Neutrophil (primary cell): ENCODE results near the gene LRMDA.

Source experiments
- H3K27ac ChIP-seq: fragments of 200-600 bp; sonication (generic); 2 replicates; pipeline ENCODE4 v1.5.1; 2016; ENCODE audit warnings: mild to moderate bottlenecking, moderate library complexity
- H3K27me3 ChIP-seq: fragments of 200-600 bp; sonication (generic); 2 replicates; pipeline ENCODE4 v1.6.0; 2016; ENCODE audit warnings: mild to moderate bottlenecking
- H3K36me3 ChIP-seq: fragments of 200-600 bp; sonication (generic); 2 replicates; pipeline ENCODE4 v1.5.1; 2017
- H3K4me1 ChIP-seq, 2 experiments: fragments of 200-600 bp in 1 of 2; sonication (generic) in 1 of 2; 1 replicate in 1 of 2; 2 replicates in 1 of 2; pipeline versions ENCODE4 v1.5.1 to v1.6.1; 2013 to 2016; ENCODE audit warnings: low read depth in 1 of 2, low read length in 1 of 2, mild to moderate bottlenecking in 1 of 2, moderate library complexity in 1 of 2; ENCODE audit not compliant: control insufficient read depth in 1 of 2, insufficient read depth in 1 of 2
- H3K4me3 ChIP-seq, 2 experiments: fragments of 200-600 bp in 1 of 2; sonication (generic) in 1 of 2; 1 replicate in 1 of 2; 2 replicates in 1 of 2; pipeline ENCODE4 v1.5.1; 2013 to 2016; ENCODE audit warnings: low read depth in 1 of 2, low read length in 1 of 2, mild to moderate bottlenecking in 1 of 2, moderate library complexity in 1 of 2
- H3K9me3 ChIP-seq: fragments of 200-600 bp; sonication (generic); 2 replicates; pipeline ENCODE4 v1.5.1; 2016
- TF ChIP-seq, protein P1 (sequence below): fragments of 200-600 bp; sonication (generic); IDR thresholded peaks from 2 replicates; pipeline ENCODE4 v1.5.1; 2016; ENCODE audit warnings: antibody characterized with exemption

LRMDA gene

DNA sequence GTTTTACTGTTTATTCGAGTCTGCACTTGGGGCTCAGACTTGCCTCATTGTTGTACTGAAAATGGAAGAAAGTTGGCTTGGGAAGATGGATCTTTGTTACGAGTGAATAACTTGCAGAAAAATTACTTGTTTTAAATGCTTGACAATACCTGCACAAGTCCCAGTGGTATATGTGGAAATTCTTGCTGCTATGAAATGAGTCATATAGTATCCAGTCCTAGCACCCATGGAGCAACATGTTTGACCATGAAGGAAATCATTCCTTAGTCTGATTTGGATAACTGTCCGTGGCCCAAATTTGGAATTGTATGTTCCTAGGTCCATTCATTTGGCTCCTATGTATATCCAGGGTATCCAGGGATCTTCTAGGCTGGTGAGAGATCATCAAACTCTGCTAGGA lies 1109.4 kb downstream of the LRMDA start:
- H3K27ac ChIP-seq, result no peak overlapping the region
- no peak overlapping the region for H3K4me3 ChIP-seq
- TF ChIP-seq, protein P1, sequence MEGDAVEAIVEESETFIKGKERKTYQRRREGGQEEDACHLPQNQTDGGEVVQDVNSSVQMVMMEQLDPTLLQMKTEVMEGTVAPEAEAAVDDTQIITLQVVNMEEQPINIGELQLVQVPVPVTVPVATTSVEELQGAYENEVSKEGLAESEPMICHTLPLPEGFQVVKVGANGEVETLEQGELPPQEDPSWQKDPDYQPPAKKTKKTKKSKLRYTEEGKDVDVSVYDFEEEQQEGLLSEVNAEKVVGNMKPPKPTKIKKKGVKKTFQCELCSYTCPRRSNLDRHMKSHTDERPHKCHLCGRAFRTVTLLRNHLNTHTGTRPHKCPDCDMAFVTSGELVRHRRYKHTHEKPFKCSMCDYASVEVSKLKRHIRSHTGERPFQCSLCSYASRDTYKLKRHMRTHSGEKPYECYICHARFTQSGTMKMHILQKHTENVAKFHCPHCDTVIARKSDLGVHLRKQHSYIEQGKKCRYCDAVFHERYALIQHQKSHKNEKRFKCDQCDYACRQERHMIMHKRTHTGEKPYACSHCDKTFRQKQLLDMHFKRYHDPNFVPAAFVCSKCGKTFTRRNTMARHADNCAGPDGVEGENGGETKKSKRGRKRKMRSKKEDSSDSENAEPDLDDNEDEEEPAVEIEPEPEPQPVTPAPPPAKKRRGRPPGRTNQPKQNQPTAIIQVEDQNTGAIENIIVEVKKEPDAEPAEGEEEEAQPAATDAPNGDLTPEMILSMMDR, result no peak
- H3K4me1 ChIP-seq, result no peaks in the 10 kb centered on the region
- no peaks in the 10 kb centered on the region for H3K9me3 ChIP-seq
- H3K36me3 ChIP-seq, result no peaks in the 10 kb centered on the region
- H3K27me3 ChIP-seq, result no peaks in the 10 kb centered on the region

DNA sequence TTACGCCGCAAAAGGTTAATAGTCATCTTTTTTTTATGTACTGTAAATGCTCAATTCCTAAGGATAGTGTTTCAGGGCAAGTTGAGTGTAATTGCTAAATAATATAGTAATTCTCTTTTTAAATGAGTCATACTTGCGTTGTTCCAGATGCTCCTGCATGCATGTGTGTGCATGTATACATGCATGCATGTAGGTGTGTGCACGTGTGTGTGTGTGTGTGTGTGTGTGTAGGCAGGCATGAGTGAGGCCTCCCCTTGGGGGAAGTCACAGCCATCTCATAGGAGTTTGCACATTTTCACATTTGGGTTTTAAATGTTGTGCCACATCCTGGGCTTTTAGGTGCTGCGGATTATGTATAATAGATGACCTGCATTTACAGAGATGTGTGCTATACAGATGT lies 1110.4 kb downstream of the LRMDA start:
- TF ChIP-seq, protein P1, result no peak
- H3K4me1 ChIP-seq, result no peaks in the 10 kb centered on the region
- H3K4me3 ChIP-seq, result no peak overlapping the region
- no peaks in the 10 kb centered on the region for H3K27me3 ChIP-seq
- H3K9me3 ChIP-seq, result no peaks in the 10 kb centered on the region
- no peak overlapping the region for H3K27ac ChIP-seq
- no peaks in the 10 kb centered on the region for H3K36me3 ChIP-seq

DNA sequence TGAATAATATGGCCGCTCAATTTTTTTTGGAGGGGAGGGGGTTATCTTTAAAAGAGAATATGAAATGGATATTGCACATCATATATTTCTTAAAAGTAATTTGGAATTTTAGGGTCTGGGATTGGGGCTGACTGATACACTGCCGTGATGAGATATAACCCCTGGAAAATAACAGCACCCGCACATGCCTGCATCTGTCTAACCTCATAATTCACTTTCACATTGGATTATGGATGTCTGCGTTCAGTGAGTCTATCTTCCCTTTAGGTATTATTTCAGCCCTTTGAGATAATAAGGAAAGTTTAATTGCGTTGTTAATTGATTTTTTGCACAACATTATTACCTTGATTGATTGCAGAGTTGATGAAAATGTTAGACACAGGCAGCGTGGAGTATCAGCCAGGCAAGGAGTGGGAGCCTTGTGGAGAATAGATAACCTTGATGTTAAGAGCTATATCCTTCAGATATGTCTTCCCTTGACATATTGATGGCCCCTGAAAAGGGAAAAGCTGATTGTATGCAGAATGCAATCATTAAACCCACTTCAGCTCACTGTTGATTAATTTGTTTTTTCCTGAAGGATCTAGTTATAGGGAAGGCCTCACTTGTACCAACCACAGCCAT lies 1111.0 kb downstream of the LRMDA start:
- TF ChIP-seq, protein P1, result no peak
- Histone ChIP-seq H3K27ac (no peak overlapping the region), H3K4me3 (no peak overlapping the region)

DNA sequence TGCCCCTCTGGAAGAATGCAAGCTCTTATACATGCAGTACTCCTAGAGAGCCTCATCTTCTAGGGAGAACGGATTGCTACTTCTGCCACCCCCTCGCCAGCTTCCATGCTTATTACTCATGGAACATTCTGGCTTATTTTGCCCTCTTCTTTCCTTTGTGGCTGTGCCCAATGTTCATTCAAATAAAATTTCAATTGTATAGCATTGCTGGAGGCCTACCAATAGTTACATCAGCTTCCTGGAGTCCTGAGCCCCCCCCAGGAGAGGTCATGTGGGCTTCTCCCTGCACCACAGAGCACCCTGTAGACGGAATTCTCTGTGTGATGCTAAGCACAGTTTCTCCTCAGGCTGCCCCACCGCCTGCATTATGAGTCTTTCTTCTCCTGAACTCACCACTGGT lies 1112.2 kb downstream of the LRMDA start:
- Histone ChIP-seq H3K4me1 (no peaks in the 10 kb centered on the region), H3K36me3 (no peaks in the 10 kb centered on the region), H3K27ac (no peak overlapping the region), H3K27me3 (no peaks in the 10 kb centered on the region), H3K4me3 (no peak overlapping the region), H3K9me3 (no peaks in the 10 kb centered on the region)
- TF ChIP-seq, protein P1, result no peak

More for the DNA sequence above, 1111.0 kb downstream of the LRMDA start:
- Histone ChIP-seq H3K4me1 (no peaks in the 10 kb centered on the region), H3K9me3 (no peaks in the 10 kb centered on the region), H3K36me3 (no peaks in the 10 kb centered on the region), H3K27me3 (no peaks in the 10 kb centered on the region)

DNA sequence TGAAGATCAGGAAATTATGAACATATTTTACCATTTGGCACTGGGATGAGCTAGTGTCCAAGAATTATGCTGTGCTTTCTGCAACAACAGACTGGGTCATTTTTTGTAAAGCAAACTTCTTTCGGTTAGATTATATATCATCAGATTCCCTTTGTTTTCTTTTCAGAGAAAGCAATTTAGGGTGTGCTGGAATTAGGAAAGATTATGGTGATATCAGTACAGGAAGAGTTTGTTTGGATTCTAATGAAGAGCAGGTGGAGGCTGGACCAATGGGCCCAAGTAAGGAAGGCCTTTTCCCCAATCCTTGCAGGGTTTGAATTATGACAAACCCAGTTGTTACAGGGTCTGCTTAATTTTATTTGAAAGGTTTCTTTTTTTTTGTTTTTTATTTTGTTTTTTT lies 1113.4 kb downstream of the LRMDA start:
- Histone ChIP-seq H3K27me3 (no peaks in the 10 kb centered on the region), H3K4me3 (no peak overlapping the region), H3K36me3 (no peaks in the 10 kb centered on the region), H3K9me3 (no peaks in the 10 kb centered on the region), H3K4me1 (no peaks in the 10 kb centered on the region), H3K27ac (no peak overlapping the region)
- TF ChIP-seq, protein P1, result no peak
